WTC11 (cell line): ENCODE results near the gene CTDSPL. TPM values are rescaled to one million over a fixed set of nuclear protein-coding genes. Genes with fewer than 3 reads are reported as not detected.

ENCODE experiments used
- ATAC-seq: fragments of 200-7000 bp; cut with Tn5 transposase; 2 replicates; pipeline ENCODE4 v1.10.0; 2021; ENCODE audit warnings: mild to moderate bottlenecking, moderate library complexity
- CTCF ChIA-PET: fragments of 300-600 bp; sonication (Branson Sonifier 250); formaldehyde crosslinking; loops from one replicate; lab custom pipeline; 2021; ENCODE audit warnings: antibody characterized with exemption; lab: Charles Lee
- POLR2A ChIA-PET: fragments of 350-600 bp; sonication (Branson Sonifier 250); formaldehyde crosslinking; loops from one replicate; lab custom pipeline; 2021; ENCODE audit warnings: antibody characterized with exemption; lab: Charles Lee
- DNase-seq: peaks from one replicate; pipeline ENCODE4 v3.0.0; 2021; ENCODE audit warnings: low spot score
- H3K27ac Mint-ChIP-seq: 2 replicates; pipeline ENCODE4 v1.8.0; 2021; ENCODE audit warnings: mixed read lengths
- H3K27me3 Mint-ChIP-seq: 2 replicates; pipeline ENCODE4 v1.8.0; 2021; ENCODE audit warnings: low read depth, mild to moderate bottlenecking, moderate library complexity, mixed read lengths
- H3K36me3 Mint-ChIP-seq: 2 replicates; pipeline ENCODE4 v1.8.0; 2021; ENCODE audit warnings: mixed read lengths
- H3K4me1 Mint-ChIP-seq: 2 replicates; pipeline ENCODE4 v1.8.0; 2022; ENCODE audit warnings: mixed read lengths
- H3K4me3 Mint-ChIP-seq: 2 replicates; pipeline ENCODE4 v1.8.0; 2021; ENCODE audit warnings: mild to moderate bottlenecking, moderate library complexity, mixed read lengths
- H3K9me3 Mint-ChIP-seq: 2 replicates; pipeline ENCODE4 v1.8.0; 2021; ENCODE audit warnings: mixed read lengths
- AR ChIP-seq: fragments of 250-450 bp; sonication (Bioruptor Pico); IDR thresholded peaks from 2 replicates; pipeline ENCODE4 v1.9.0; 2021; ENCODE audit warnings: mild to moderate bottlenecking
- IRF1 ChIP-seq: sonication (generic); formaldehyde crosslinking; IDR thresholded peaks from 2 replicates; pipeline ENCODE4 v1.8.0; 2023; ENCODE audit warnings: missing genetic modification reagents
- MLX ChIP-seq: sonication (generic); formaldehyde crosslinking; IDR thresholded peaks from 2 replicates; pipeline ENCODE4 v1.8.1; 2023; ENCODE audit warnings: mild to moderate bottlenecking, missing genetic modification reagents, moderate library complexity
- MXD4 ChIP-seq: fragments of 250-450 bp; sonication (Bioruptor Pico); IDR thresholded peaks from 2 replicates; pipeline ENCODE4 v1.8.0; 2021; ENCODE audit warnings: mild to moderate bottlenecking, moderate library complexity, borderline replicate concordance
- NFATC4 ChIP-seq: fragments of 250-450 bp; sonication (Bioruptor Pico); IDR thresholded peaks from 2 replicates; pipeline ENCODE4 v1.9.0; 2021; ENCODE audit warnings: mild to moderate bottlenecking
- PREB ChIP-seq: sonication (generic); formaldehyde crosslinking; IDR thresholded peaks from 2 replicates; pipeline ENCODE4 v1.8.1; 2022; ENCODE audit warnings: mild to moderate bottlenecking, missing genetic modification reagents, moderate library complexity, borderline replicate concordance
- TP53 ChIP-seq: sonication (generic); formaldehyde crosslinking; IDR thresholded peaks from 2 replicates; pipeline ENCODE4 v1.8.1; 2023; ENCODE audit warnings: mild to moderate bottlenecking, missing genetic modification reagents
- ZNF232 ChIP-seq: sonication (generic); formaldehyde crosslinking; IDR thresholded peaks from 2 replicates; pipeline ENCODE4 v1.8.0; 2022; ENCODE audit warnings: mild to moderate bottlenecking, missing genetic modification reagents
- ZNF425 ChIP-seq: fragments of 250-450 bp; sonication (Bioruptor Pico); conservative IDR thresholded peaks from 2 replicates; pipeline ENCODE4 v1.9.0; 2021; ENCODE audit warnings: mild to moderate bottlenecking
- total RNA-seq: library from RNA; stranded (reverse); gene quantifications from 3 replicates; pipeline ENCODE4 v1.2.3, GENCODE V29; 2021
- TF ChIP-seq, protein P1 (sequence below): sonication (generic); formaldehyde crosslinking; IDR thresholded peaks from 2 replicates; pipeline ENCODE4 v1.8.1; 2022; ENCODE audit warnings: missing genetic modification reagents, borderline replicate concordance
- TF ChIP-seq, protein P2 (sequence below): fragments of 200-600 bp; IDR thresholded peaks from 2 replicates; pipeline ENCODE4 v1.8.0; 2022; ENCODE audit warnings: antibody characterized with exemption
- TF ChIP-seq, protein P3 (sequence below): sonication (generic); formaldehyde crosslinking; IDR thresholded peaks from 2 replicates; pipeline ENCODE4 v1.8.1; 2023; ENCODE audit warnings: mild to moderate bottlenecking, missing genetic modification reagents, borderline replicate concordance
- TF ChIP-seq, protein P4 (sequence below): sonication (generic); formaldehyde crosslinking; IDR thresholded peaks from 2 replicates; pipeline ENCODE4 v1.8.0; 2023; ENCODE audit warnings: missing genetic modification reagents, mild to moderate bottlenecking, borderline replicate concordance
- TF ChIP-seq, protein P5 (sequence below): fragments of 250-450 bp; sonication (Bioruptor Pico); IDR thresholded peaks from 2 replicates; pipeline ENCODE4 v1.9.0; 2021; ENCODE audit warnings: moderate library complexity, mild to moderate bottlenecking, inconsistent platforms, borderline replicate concordance

CTDSPL gene
- total RNA-seq, 1 experiment from 2014 or later: 41.2 TPM

DNA sequence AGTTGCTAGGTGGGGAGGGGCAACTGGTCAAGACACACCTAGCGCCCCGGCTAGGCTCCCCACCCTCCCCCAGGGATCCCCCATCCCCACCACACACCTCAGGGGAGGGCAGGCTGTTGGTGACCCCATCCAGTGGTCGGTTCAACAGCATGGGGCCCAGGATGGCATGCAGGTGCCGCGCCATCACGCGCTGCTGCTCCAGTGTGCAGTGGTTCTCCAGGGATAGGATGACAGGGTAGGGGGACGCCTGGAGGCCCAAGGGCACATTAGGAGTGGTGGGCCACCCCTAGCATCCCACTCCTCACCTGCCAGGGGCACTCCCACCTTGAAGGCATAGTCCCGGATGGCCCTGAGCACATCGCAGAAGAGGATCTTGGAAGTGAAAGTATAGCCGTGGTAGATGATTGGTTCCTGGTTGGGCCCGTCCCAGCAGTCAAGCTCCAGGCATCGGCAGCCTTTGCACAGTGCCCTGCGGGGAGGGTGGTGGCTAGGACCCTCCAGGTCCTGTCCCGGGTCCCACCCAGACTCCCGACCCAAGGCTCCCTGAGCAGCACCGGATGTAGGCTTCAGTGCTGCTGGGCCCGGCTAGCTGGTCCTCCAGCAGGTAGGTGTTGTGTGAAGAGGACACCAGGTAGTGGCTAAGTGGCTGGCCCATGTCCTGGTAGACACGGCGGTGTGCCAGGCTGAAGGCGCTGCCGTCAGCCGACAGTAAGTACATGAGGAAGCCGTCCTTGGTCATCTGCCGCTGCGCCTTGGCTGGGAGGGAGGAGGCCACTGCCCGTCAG lies 148.3 kb downstream of the CTDSPL start:
- no peak for DNase-seq
- no peaks in the 10 kb centered on the region for H3K27me3 Mint-ChIP-seq
- H3K27ac Mint-ChIP-seq: no peak overlapping the region
- ChIA-PET CTCF (interaction anchor here (1.8 kb wide), 1 partner anchor 13 kb away, joined by 5 read pairs; no protein-coding TSS in a partner anchor), POLR2A (no interaction called here)
- no peak overlapping the region for H3K4me3 Mint-ChIP-seq
- H3K4me1 Mint-ChIP-seq: no peaks in the 10 kb centered on the region
- no peaks in the 10 kb centered on the region for H3K9me3 Mint-ChIP-seq
- TF ChIP-seq NFATC4 (CRISPR knock-in tag) (no peak), MXD4 (CRISPR knock-in tag) (no peak), TP53 (CRISPR knock-in tag) (no peak), PREB (CRISPR knock-in tag) (no peak), IRF1 (CRISPR knock-in tag) (no peak), AR (CRISPR knock-in tag) (no peak), ZNF425 (CRISPR knock-in tag) (no peak), ZNF232 (CRISPR knock-in tag) (no peak), MLX (CRISPR knock-in tag) (no peak)
- TF ChIP-seq, protein P1, sequence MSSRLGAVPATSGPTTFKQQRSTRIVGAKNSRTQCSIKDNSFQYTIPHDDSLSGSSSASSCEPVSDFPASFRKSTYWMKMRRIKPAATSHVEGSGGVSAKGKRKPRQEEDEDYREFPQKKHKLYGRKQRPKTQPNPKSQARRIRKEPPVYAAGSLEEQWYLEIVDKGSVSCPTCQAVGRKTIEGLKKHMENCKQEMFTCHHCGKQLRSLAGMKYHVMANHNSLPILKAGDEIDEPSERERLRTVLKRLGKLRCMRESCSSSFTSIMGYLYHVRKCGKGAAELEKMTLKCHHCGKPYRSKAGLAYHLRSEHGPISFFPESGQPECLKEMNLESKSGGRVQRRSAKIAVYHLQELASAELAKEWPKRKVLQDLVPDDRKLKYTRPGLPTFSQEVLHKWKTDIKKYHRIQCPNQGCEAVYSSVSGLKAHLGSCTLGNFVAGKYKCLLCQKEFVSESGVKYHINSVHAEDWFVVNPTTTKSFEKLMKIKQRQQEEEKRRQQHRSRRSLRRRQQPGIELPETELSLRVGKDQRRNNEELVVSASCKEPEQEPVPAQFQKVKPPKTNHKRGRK: no peak
- TF ChIP-seq, protein P2, sequence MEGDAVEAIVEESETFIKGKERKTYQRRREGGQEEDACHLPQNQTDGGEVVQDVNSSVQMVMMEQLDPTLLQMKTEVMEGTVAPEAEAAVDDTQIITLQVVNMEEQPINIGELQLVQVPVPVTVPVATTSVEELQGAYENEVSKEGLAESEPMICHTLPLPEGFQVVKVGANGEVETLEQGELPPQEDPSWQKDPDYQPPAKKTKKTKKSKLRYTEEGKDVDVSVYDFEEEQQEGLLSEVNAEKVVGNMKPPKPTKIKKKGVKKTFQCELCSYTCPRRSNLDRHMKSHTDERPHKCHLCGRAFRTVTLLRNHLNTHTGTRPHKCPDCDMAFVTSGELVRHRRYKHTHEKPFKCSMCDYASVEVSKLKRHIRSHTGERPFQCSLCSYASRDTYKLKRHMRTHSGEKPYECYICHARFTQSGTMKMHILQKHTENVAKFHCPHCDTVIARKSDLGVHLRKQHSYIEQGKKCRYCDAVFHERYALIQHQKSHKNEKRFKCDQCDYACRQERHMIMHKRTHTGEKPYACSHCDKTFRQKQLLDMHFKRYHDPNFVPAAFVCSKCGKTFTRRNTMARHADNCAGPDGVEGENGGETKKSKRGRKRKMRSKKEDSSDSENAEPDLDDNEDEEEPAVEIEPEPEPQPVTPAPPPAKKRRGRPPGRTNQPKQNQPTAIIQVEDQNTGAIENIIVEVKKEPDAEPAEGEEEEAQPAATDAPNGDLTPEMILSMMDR: no peak
- TF ChIP-seq, protein P3, sequence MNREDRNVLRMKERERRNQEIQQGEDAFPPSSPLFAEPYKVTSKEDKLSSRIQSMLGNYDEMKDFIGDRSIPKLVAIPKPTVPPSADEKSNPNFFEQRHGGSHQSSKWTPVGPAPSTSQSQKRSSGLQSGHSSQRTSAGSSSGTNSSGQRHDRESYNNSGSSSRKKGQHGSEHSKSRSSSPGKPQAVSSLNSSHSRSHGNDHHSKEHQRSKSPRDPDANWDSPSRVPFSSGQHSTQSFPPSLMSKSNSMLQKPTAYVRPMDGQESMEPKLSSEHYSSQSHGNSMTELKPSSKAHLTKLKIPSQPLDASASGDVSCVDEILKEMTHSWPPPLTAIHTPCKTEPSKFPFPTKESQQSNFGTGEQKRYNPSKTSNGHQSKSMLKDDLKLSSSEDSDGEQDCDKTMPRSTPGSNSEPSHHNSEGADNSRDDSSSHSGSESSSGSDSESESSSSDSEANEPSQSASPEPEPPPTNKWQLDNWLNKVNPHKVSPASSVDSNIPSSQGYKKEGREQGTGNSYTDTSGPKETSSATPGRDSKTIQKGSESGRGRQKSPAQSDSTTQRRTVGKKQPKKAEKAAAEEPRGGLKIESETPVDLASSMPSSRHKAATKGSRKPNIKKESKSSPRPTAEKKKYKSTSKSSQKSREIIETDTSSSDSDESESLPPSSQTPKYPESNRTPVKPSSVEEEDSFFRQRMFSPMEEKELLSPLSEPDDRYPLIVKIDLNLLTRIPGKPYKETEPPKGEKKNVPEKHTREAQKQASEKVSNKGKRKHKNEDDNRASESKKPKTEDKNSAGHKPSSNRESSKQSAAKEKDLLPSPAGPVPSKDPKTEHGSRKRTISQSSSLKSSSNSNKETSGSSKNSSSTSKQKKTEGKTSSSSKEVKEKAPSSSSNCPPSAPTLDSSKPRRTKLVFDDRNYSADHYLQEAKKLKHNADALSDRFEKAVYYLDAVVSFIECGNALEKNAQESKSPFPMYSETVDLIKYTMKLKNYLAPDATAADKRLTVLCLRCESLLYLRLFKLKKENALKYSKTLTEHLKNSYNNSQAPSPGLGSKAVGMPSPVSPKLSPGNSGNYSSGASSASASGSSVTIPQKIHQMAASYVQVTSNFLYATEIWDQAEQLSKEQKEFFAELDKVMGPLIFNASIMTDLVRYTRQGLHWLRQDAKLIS (CRISPR knock-in tag): no peak
- TF ChIP-seq, protein P4, sequence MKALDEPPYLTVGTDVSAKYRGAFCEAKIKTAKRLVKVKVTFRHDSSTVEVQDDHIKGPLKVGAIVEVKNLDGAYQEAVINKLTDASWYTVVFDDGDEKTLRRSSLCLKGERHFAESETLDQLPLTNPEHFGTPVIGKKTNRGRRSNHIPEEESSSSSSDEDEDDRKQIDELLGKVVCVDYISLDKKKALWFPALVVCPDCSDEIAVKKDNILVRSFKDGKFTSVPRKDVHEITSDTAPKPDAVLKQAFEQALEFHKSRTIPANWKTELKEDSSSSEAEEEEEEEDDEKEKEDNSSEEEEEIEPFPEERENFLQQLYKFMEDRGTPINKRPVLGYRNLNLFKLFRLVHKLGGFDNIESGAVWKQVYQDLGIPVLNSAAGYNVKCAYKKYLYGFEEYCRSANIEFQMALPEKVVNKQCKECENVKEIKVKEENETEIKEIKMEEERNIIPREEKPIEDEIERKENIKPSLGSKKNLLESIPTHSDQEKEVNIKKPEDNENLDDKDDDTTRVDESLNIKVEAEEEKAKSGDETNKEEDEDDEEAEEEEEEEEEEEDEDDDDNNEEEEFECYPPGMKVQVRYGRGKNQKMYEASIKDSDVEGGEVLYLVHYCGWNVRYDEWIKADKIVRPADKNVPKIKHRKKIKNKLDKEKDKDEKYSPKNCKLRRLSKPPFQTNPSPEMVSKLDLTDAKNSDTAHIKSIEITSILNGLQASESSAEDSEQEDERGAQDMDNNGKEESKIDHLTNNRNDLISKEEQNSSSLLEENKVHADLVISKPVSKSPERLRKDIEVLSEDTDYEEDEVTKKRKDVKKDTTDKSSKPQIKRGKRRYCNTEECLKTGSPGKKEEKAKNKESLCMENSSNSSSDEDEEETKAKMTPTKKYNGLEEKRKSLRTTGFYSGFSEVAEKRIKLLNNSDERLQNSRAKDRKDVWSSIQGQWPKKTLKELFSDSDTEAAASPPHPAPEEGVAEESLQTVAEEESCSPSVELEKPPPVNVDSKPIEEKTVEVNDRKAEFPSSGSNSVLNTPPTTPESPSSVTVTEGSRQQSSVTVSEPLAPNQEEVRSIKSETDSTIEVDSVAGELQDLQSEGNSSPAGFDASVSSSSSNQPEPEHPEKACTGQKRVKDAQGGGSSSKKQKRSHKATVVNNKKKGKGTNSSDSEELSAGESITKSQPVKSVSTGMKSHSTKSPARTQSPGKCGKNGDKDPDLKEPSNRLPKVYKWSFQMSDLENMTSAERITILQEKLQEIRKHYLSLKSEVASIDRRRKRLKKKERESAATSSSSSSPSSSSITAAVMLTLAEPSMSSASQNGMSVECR: no peak
- TF ChIP-seq, protein P5, sequence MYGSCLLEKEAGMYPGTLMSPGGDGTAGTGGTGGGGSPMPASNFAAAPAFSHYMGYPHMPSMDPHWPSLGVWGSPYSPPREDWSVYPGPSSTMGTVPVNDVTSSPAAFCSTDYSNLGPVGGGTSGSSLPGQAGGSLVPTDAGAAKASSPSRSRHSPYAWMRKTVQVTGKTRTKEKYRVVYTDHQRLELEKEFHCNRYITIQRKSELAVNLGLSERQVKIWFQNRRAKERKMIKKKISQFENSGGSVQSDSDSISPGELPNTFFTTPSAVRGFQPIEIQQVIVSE: no peak
- ATAC-seq: no peak
- H3K36me3 Mint-ChIP-seq: peaks cover 20% of the 10 kb centered on the region
